HepG2 (cell line): Measurements from ENCODE around the gene EBPL. TPM values are rescaled to one million over a fixed set of nuclear protein-coding genes. Genes with fewer than 3 reads are reported as not detected.

Experiments
- ATRX ChIP-seq: sonication (generic); formaldehyde crosslinking; IDR thresholded peaks from 2 replicates; pipeline ENCODE4 v1.4.0; 2020; ENCODE audit warnings: missing genetic modification reagents, borderline replicate concordance
- BHLHE40 ChIP-seq: IDR thresholded peaks from 2 replicates; pipeline ENCODE4 v1.6.1; 2011; ENCODE audit warnings: low read length, improper control_type of control experiment
- MLX ChIP-seq: IDR thresholded peaks from 2 replicates; pipeline ENCODE4 v1.6.1; 2016
- ONECUT2 ChIP-seq: sonication (generic); formaldehyde crosslinking; IDR thresholded peaks from 2 replicates; pipeline ENCODE4 v1.4.0; 2020; ENCODE audit warnings: missing genetic modification reagents
- POGZ ChIP-seq: sonication (generic); formaldehyde crosslinking; IDR thresholded peaks from 2 replicates; pipeline ENCODE4 v1.4.0; 2020; ENCODE audit warnings: mild to moderate bottlenecking, missing genetic modification reagents
- RERE ChIP-seq: IDR thresholded peaks from 2 replicates; pipeline ENCODE4 v1.6.1; 2016; ENCODE audit warnings: low read depth, missing genetic modification reagents, missing compliant biosample characterization
- SALL1 ChIP-seq: sonication (generic); formaldehyde crosslinking; IDR thresholded peaks from 2 replicates; pipeline ENCODE4 v1.8.0; 2022; ENCODE audit warnings: mild to moderate bottlenecking, missing genetic modification reagents
- ZBED4 ChIP-seq: sonication (generic); formaldehyde crosslinking; IDR thresholded peaks from 2 replicates; pipeline ENCODE4 v1.4.0; 2020; ENCODE audit warnings: missing genetic modification reagents, borderline replicate concordance
- ZBTB38 ChIP-seq: sonication (generic); formaldehyde crosslinking; IDR thresholded peaks from 2 replicates; pipeline ENCODE4 v1.5.1; 2020; ENCODE audit warnings: mild to moderate bottlenecking, missing genetic modification reagents
- ZBTB43 ChIP-seq: sonication (generic); formaldehyde crosslinking; conservative IDR thresholded peaks from 2 replicates; pipeline ENCODE4 v1.4.0; 2020; ENCODE audit warnings: missing genetic modification reagents
- ZNF337 ChIP-seq: sonication (generic); formaldehyde crosslinking; IDR thresholded peaks from 2 replicates; pipeline ENCODE4 v1.5.1; 2020; ENCODE audit warnings: missing genetic modification reagents, low read depth, mild to moderate bottlenecking, borderline replicate concordance
- ZNF616 ChIP-seq: sonication (generic); formaldehyde crosslinking; IDR thresholded peaks from 2 replicates; pipeline ENCODE4 v1.5.0; 2020; ENCODE audit warnings: low read depth, mild to moderate bottlenecking, missing genetic modification reagents
- ZNF703 ChIP-seq: sonication (generic); formaldehyde crosslinking; IDR thresholded peaks from 2 replicates; pipeline ENCODE4 v1.5.1; 2020; ENCODE audit warnings: missing genetic modification reagents, mild to moderate bottlenecking, moderate library complexity, borderline replicate concordance
- ZNF784 ChIP-seq: sonication (generic); formaldehyde crosslinking; IDR thresholded peaks from 2 replicates; pipeline ENCODE4 v1.5.1; 2020; ENCODE audit warnings: missing genetic modification reagents, mild to moderate bottlenecking, borderline replicate concordance
- ZNF792 ChIP-seq: IDR thresholded peaks from 2 replicates; pipeline ENCODE4 v1.6.1; 2016
- ZSCAN29 ChIP-seq: sonication (generic); formaldehyde crosslinking; conservative IDR thresholded peaks from 2 replicates; pipeline ENCODE4 v1.4.0; 2020; ENCODE audit warnings: mild to moderate bottlenecking, missing genetic modification reagents
- polyA plus RNA-seq, 8 experiments: library from polyadenylated mRNA; depleted of rRNA in 3 of 8; stranded (reverse) in 7 of 8; unstranded in 1 of 8; fragments of >200 nt; fragmentation: Illumina TruSeq in 4 of 8; extraction: Trizol in 4 of 8; gene quantifications; 2 replicates each; pipeline versions ENCODE4 v1.2.1 to v1.2.3, GENCODE V29; 2011 to 2016; ENCODE audit warnings: low read depth in 4 of 8, missing spikeins in 1 of 8, mixed read lengths in 1 of 8; ENCODE audit not compliant: insufficient read depth in 1 of 8
- total RNA-seq, 5 experiments: library from RNA; depleted of rRNA; stranded (reverse); fragments of >200 nt; fragmentation: Illumina TruSeq; extraction: Trizol; gene quantifications; 2 replicates each; pipeline ENCODE4 v1.2.3, GENCODE V29; 2016; ENCODE audit warnings: low read depth in 1 of 5

EBPL gene
- total and polyA plus RNA-seq, 2 of the 13 experiments (the other 11 are each of a cell fraction or from before 2014, with no cell fraction given) = 96.5 to 152 TPM

GRCh38 chr13:49739498-49740187 lies 48.4 kb upstream of the EBPL start (continued):
- TF ChIP-seq ZNF703 (CRISPR knock-in tag) = peak; percentile 55; the same call in 1 of the 2 replicates
- TF ChIP-seq MLX (CRISPR knock-in tag) = 0 out of 2 replicates have a peak, but pooled peaks have one; percentile 24
- no peak for TF ChIP-seq ZNF337 (CRISPR knock-in tag)
- no peak for TF ChIP-seq ZNF792
- TF ChIP-seq ATRX (CRISPR knock-in tag) = no peak
- peak; percentile 12 for TF ChIP-seq SALL1 (CRISPR knock-in tag)
- no peak for TF ChIP-seq ZBTB38 (CRISPR knock-in tag)
- no peak for TF ChIP-seq POGZ (CRISPR knock-in tag)
- TF ChIP-seq ZSCAN29 (CRISPR knock-in tag) = no peak
- no peak for TF ChIP-seq ZBED4 (CRISPR knock-in tag)
- TF ChIP-seq ZNF616 (CRISPR knock-in tag) = no peak
- no peak for TF ChIP-seq ONECUT2 (CRISPR knock-in tag)
- peak; percentile 97 for TF ChIP-seq RERE (CRISPR knock-in tag)
- no peak for TF ChIP-seq ZNF784 (CRISPR knock-in tag)
- no peak for TF ChIP-seq BHLHE40
- peak; percentile 47; the same call in 1 of the 2 replicates for TF ChIP-seq ZBTB43 (CRISPR knock-in tag)
